Measurements from ENCODE around the gene AXL.

Gene AXL

DNA sequence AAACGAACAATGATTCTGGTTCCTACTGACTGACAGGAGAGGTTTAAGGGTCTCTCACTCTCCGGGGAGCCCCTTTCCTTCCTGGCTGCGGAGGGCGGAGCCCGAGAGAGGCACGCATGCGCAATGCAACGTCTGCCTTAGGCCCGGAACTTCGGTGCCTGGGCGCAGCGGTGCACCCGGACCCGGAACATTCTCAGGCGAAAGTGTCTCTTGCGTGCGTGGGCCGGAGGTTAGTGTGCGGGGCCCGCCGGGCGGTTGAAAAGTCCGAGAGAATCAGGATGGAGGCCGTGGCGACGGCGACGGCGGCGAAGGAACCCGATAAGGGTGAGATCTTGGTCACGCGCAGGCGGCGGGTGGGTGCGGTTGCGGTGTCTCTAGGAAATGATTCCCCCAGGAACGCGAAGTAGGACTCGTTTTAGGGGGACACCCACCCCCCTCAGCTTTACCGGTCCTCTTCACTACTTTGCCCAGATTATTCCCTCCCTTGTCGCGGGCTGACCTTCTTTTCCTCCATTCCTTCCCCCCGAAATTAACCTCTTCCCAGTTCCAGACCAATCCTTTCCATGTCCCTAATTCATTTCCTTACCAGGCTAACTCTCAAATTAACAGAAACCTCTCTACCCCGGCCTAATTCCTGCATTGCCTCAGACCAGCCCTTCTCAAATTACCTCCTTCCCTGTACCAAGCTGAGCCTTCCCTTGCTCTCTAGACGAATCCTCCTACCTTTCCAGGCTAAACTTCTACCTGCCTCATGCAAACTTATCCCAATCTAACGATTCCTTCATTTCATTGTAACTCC lies 91.2 kb downstream of the AXL start, which contains the start of gene CCDC97:
CCDC97 (plus strand) TSS at position 140 of the 799 bp plus-strand sequence; CDS start at position 279, 139 bp downstream.
- DNase-seq (ENCODE audit: low read depth): peak; percentile 75
- peak within 1 kb of the TSS; percentile 80 for H3K4me3 ChIP-seq (ENCODE audit: low read depth, low read length)
- TF ChIP-seq, protein P1, sequence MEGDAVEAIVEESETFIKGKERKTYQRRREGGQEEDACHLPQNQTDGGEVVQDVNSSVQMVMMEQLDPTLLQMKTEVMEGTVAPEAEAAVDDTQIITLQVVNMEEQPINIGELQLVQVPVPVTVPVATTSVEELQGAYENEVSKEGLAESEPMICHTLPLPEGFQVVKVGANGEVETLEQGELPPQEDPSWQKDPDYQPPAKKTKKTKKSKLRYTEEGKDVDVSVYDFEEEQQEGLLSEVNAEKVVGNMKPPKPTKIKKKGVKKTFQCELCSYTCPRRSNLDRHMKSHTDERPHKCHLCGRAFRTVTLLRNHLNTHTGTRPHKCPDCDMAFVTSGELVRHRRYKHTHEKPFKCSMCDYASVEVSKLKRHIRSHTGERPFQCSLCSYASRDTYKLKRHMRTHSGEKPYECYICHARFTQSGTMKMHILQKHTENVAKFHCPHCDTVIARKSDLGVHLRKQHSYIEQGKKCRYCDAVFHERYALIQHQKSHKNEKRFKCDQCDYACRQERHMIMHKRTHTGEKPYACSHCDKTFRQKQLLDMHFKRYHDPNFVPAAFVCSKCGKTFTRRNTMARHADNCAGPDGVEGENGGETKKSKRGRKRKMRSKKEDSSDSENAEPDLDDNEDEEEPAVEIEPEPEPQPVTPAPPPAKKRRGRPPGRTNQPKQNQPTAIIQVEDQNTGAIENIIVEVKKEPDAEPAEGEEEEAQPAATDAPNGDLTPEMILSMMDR (IDR thresholded peaks at IDR 0.05; ENCODE audit: low read depth, low read length, missing control alignments): no peak

DNA sequence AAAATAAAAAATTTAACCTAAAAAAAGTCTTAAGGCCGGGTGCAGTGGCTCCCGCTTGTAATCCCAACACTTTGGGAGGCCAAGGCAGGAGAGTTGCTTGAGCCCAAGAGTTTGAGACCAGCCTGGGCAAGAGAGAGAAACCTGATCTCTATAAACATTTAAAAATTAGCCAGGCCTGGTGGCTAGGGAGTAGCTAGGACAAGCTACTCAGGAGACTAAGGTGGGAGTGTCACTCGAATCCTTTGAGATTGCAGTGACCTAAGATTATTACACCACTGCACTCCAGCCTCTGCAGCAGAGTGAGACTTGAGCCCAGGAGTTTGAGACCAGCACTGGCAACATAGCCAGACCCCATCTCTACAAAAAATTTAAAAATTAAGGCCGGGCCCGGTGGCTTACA lies 92.0 kb downstream of the AXL start:
- TF ChIP-seq, protein P1 (IDR thresholded peaks at IDR 0.05; ENCODE audit: low read depth, low read length, missing control alignments): no peak
- peak overlapping the region; percentile 80 for H3K4me3 ChIP-seq (ENCODE audit: low read depth, low read length)
- DNase-seq (ENCODE audit: low read depth): no peak

All from GM12864 (cell line).